ENCODE results near the gene OR13G1.

GRCh38 chr1:247638011-247638410 is 41.5 kb downstream of the OR13G1 start:
- TF ChIP-seq, protein P1, sequence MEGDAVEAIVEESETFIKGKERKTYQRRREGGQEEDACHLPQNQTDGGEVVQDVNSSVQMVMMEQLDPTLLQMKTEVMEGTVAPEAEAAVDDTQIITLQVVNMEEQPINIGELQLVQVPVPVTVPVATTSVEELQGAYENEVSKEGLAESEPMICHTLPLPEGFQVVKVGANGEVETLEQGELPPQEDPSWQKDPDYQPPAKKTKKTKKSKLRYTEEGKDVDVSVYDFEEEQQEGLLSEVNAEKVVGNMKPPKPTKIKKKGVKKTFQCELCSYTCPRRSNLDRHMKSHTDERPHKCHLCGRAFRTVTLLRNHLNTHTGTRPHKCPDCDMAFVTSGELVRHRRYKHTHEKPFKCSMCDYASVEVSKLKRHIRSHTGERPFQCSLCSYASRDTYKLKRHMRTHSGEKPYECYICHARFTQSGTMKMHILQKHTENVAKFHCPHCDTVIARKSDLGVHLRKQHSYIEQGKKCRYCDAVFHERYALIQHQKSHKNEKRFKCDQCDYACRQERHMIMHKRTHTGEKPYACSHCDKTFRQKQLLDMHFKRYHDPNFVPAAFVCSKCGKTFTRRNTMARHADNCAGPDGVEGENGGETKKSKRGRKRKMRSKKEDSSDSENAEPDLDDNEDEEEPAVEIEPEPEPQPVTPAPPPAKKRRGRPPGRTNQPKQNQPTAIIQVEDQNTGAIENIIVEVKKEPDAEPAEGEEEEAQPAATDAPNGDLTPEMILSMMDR (IDR thresholded peaks at IDR 0.05; ENCODE audit: borderline replicate concordance, extremely low read depth, low read length, poor library complexity, severe bottlenecking) = no peak
- no peak for TF ChIP-seq EZH2 (IDR thresholded peaks at IDR 0.05; ENCODE audit: borderline replicate concordance, low read depth, low read length, severe bottlenecking)

Data from DND-41 (cell line).